Measurements from ENCODE around the gene MAX. TPM values are rescaled to one million over a fixed set of nuclear protein-coding genes. Genes with fewer than 3 reads are reported as not detected.

Gene MAX, protein sequence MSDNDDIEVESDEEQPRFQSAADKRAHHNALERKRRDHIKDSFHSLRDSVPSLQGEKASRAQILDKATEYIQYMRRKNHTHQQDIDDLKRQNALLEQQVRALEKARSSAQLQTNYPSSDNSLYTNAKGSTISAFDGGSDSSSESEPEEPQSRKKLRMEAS
- 57.7 TPM for total RNA-seq

DNA sequence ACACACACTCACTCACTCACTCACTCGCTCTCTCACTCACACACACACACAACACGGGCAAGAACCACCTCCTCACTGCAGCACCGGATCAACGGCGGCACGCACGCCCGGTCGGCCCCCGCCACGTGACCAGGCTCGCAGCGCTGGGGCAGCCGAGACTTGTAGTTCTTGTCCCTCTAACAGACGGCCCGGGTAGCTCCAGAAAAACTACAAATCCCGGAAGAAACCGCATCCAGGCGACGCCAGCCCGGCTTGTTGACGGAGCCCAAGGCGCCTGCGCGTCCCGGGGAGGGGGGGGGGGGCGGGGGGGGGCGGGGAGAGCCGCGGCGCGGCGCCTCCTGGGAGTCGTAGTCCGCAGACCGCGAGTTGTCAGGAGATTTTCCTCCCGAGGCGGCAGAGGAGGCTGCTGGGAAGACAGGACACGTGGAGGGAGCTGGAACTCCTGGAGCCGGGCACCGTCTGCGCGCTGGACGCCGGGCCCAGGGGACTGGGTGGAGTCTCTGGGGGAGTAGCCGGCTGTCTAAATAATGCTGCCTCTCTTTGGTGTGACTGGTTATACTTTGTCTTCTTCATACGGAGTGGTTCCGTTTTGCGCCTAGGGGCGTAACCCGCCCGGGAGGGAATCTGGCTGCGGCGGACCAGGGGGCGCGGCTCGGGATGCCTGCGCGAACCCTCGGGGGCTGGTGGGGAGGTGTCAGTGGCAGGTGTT, at the start of gene MAX:
Gene MAX (minus strand): TSS at position 77 of the 709 bp plus-strand sequence. CDS start 178 bp downstream, outside the sequence.

Small RNA genes within 50 kb of the gene (small RNA-seq; reads per million reads assigned to genes)
- gene MIR4706 (0.39 reads per million, percentile 38 among the genes with 10 or more reads in this experiment), gene RNU2-14P (0.33 reads per million, percentile 29 among the genes with 10 or more reads in this experiment)

Other genes with a start within 250 kb of the MAX start
- gene SPTB, start 222.6 kb downstream of the MAX start, total RNA-seq, result 28.1 TPM
- 47.7 TPM for gene CHURC1, start 188.1 kb downstream of the MAX start, total RNA-seq
- gene GPX2, start 159.8 kb downstream of the MAX start, total RNA-seq, result not detected
- 44.1 TPM for gene RAB15, start 130.2 kb downstream of the MAX start, total RNA-seq
- 16.4 TPM for gene FNTB, start 115.6 kb downstream of the MAX start, total RNA-seq

All from diencephalon (tissue), 1 donor.